ENCODE measurements around the gene NDRG3.
"Not testable (repeated sequence)": the region's sequence is repeated elsewhere in the genome, so short reads cannot be mapped to it uniquely, and the experiment has no call there.

The NDRG3 gene

GRCh38 chr20:36641506-36641843 lies 104.4 kb downstream of the NDRG3 start:
- DNase-seq = no peak

GRCh38 chr20:36638876-36639400 lies 107.0 kb downstream of the NDRG3 start:
- DNase-seq = not testable (repeated sequence)

GRCh38 chr20:36634342-36634741 lies 111.5 kb downstream of the NDRG3 start:
- DNase-seq = no peak

GRCh38 chr20:36633285-36633772 lies 112.6 kb downstream of the NDRG3 start:
- DNase-seq = no peak

- DNase-seq = no peak
Measured at GRCh38 chr20:36632487-36633284, 113.2 kb downstream of the NDRG3 start.

- no peak for DNase-seq
Measured at GRCh38 chr20:36632147-36632486, 113.8 kb downstream of the NDRG3 start.

- DNase-seq = no peak
Measured at GRCh38 chr20:36631646-36632045, 114.2 kb downstream of the NDRG3 start.

GRCh38 chr20:36629719-36630681 lies 115.9 kb downstream of the NDRG3 start:
- no peak for DNase-seq

GRCh38 chr20:36628076-36628475 lies 117.8 kb downstream of the NDRG3 start:
- DNase-seq = no peak

- no peak for DNase-seq
Measured at GRCh38 chr20:36624944-36625324, 121.0 kb downstream of the NDRG3 start.

GRCh38 chr20:36624068-36624943 lies 121.6 kb downstream of the NDRG3 start:
- peak; percentile 25 for DNase-seq

GRCh38 chr20:36623444-36623843 lies 122.4 kb downstream of the NDRG3 start:
- DNase-seq = no peak

- DNase-seq = no peak
Measured at GRCh38 chr20:36620917-36621316, 125.0 kb downstream of the NDRG3 start.

- DNase-seq = no peak
Measured at GRCh38 chr20:36614781-36615557, 130.9 kb downstream of the NDRG3 start.

GRCh38 chr20:36613974-36614373 lies 131.9 kb downstream of the NDRG3 start:
- DNase-seq = peak; percentile 9

- DNase-seq = no peak
Measured at GRCh38 chr20:36611625-36612024, 134.3 kb downstream of the NDRG3 start.

- not testable (repeated sequence) for DNase-seq
Measured at GRCh38 chr20:36608388-36608728, 137.5 kb downstream of the NDRG3 start.

- no peak for DNase-seq
Measured at GRCh38 chr20:36607586-36608387, 138.1 kb downstream of the NDRG3 start.

- DNase-seq = no peak
Measured at GRCh38 chr20:36606158-36607066, 139.5 kb downstream of the NDRG3 start.

All from NCI-H774 (cell line).